Activated CD8-positive, alpha-beta memory T cell treated with anti-CD3 and anti-CD28 coated beads, Interleukin-2, amount 50 U/mL, for 24 hours (primary cell): ENCODE data around the gene MTCL1.

Experiments
- DNase-seq: peaks from one replicate; pipeline ENCODE4 v3.0.0-alpha.2; 2020; ENCODE audit errors: extremely low read depth

The MTCL1 gene

DNA sequence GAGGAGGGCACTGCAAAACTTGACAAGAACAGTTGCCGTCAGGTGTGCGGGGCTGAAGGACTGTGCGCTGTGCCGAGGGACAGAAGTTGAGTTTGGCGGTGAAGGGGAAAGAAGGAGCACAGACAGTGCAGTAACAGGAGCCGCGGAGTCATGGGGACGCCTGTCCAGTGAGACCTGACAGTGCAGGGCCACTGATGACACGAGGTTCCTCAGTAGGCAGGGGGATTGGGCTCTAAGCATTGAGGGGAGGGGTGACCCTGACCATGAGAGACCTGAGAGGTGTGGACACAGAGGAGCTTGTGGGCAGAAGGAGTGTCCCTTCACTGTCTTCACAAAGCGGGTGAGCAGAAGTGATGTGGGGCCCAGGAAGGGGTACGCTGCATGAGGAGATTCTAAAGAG lies 104.8 kb downstream of the MTCL1 start:
- DNase-seq: no peak

DNA sequence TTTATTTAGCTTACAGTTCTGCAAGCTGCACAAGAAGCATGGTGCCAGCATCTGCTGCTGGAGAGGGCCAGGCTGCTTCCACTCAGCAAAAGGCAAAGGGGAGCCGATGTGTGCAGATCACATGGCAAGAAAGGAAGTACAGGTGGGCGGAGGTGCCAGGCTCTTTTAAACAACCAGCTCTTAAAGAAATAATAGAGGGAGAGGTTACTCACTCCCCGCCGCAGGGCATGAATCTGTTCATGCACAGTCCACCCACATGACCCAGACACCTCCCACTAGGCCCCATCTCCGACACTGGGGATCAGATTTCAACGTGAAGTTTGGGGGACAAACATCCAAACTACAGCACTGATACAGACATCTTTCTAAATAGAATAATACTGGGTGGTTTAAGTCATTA lies 105.8 kb downstream of the MTCL1 start:
- no peak for DNase-seq

DNA sequence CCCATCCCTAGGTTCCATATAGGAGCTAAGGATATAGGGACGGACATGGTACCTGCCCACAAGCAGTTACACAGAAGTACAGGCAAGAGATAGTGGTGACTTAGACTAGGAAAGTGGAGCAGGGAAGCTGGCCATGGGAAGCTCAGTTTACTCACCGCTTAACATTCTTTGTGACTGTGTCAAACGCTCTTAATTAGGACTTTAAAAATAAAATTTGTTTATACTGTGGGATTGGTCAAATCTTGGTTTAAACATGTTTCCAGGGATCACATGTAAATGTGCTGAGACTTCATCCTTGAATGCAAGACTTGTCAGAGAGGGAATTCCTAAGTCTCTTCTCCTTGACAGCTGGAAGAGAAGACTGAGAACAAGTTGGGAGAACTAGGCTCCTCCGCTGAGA lies 107.3 kb downstream of the MTCL1 start:
- no peak for DNase-seq

DNA sequence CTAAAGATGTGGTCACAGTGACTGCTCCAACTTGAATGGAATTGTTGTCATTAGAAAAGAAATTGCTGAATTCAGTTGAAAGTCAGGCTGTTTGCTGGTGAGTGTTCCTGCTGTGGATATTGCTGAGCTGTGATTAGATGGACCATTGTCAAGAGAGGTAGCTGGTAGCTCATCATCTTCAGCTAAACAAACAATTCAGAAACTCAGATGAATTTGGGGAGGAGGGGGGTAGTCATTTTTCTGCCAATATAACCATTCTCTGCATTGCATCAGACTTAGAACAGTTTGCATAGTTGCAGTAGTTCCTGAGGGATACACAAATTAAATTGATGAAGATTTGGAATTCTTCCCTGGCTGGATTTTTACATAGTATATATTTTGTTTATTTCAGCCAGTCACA lies 108.3 kb downstream of the MTCL1 start:
- DNase-seq: no peak

DNA sequence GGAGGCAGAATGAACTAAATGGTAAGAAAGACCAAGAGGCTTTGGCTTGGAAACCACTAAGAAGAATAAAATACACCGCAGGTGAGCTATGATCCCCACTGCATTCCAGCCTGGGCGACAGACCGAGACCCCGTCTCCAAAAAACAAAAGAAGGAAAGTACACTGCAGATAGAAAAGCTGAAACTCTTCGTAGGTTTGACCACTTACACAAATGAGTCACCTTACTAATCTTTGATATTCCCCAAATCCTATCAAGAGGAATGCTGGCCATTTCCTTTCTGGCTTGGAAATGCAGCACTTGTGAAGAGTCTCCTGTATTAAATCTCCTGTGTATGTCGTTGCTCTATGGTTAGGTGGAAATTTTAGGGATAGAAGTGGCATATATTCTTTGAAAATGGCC lies 108.8 kb downstream of the MTCL1 start:
- DNase-seq: no peak

DNA sequence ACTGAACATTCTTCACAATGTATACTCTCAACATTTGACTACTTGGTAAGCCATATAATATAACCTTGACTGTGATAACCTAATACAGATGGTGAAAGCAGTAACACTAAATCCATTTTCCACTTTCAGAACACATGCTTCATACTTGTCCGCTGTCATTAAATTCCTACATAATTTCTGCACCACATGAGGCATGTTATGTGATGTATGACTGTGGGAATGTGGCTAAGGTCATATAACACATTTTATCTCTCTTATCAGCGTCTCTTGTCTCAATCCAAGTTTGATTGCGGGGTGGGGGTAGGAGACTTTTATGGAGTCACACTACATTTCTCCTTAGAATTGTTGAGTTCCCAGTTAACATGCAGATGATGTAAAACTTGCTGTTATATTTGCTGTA lies 110.9 kb downstream of the MTCL1 start:
- no peak for DNase-seq

DNA sequence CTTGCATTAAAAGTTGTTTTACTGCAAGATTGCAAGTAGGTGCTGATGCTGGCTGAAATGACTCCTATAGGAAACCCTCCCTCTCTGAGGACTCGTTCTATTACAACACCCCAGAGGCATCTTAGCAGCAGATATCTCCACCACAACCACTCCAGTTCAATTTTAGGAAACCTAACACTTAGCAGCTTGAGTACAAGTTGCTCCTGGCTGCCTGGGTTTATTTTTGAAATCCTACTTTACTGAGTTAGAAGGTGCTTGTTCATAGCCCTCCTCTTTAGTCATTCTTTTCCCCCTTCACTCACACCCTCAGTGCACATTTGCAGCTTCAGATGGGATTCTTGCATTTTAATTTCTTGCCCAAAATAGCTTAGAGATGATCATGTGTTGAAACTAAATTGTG lies 111.5 kb downstream of the MTCL1 start:
- DNase-seq: no peak

DNA sequence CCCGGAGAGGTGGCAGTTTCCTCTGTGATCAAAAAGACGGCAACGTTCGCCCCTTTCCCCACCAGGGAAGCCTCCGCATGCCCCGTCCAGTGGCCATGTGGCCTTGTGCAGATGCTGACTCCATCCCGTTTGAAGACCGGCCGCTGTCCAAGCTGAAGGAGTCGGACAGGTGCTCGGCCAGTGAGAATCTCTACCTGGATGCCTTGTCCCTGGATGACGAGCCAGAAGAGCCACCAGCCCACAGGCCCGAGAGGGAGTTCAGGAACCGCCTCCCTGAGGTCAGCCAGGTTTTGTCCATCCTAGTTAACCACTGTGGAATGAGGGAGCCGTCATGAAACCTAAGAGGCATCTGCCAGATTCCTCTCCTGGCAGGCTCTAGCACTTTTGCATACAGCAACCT lies 113.6 kb downstream of the MTCL1 start:
- DNase-seq: no peak

DNA sequence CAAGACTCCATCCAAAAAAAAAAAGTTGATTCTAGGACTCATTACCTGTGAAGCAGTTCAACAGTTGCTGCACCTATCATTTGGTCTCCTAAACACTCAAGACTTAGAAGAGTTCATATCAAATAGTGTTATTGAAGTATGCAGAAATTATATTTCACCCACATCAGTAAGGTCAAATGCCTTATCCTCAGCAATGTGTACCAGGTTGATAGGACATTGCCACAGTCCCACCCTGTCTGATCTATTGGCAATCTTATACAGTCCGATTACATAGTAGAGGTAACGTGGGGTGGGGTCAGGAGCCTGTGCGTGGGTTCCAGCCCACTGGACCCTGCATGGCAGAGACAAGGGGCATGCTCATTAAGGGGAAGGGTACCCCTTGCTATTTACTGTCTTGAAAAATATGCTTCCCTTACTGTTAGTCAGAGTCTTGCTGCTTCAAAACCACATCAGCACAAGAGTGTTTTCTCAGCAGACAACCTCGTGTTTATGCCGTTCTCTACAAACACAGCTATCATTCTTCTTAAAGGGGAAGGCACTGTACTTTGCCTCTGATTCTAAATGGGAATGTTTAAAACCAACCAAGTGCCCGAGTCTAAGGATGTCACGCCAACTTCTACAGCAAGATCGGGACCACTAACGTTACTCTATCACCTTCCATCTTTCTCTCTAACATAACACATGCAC lies 115.2 kb downstream of the MTCL1 start:
- DNase-seq: no peak

DNA sequence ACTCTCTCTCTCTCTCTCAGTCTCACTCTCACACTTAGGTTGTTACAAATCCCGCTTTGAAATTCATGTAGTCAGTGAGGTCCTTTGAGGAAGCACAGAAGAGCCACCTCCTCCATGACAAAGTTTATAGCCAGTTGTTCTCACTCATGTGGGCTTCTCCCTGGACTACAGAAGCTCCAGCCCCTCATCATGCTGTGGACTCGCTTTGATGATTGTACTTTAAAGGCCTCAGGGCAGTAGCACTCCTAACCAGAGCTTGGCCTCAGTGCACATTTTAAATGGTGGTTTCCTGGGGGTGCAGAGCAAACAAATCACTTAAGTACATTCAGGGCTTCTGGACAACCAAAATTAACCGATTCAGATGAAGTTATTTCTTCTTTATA lies 115.7 kb downstream of the MTCL1 start:
- DNase-seq: no peak

DNA sequence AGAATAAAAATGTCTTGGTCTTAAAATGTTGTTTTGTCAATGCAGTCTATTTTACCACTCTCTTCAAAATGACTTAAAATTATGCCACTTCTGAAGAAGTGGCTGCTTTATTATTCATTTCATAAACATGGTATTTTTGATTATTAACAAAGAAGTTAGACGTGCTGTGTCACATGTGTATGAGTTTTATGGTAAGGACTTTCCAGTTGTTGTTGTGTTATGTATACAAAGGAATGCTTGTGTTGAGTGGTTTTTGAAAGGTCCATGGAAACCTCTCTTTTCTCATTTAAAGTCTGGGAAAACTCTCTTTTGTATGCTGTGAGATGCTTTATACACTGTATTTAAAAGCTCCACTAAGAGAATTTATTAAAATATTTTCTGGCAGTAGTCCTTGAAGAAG lies 116.2 kb downstream of the MTCL1 start:
- DNase-seq: no peak

DNA sequence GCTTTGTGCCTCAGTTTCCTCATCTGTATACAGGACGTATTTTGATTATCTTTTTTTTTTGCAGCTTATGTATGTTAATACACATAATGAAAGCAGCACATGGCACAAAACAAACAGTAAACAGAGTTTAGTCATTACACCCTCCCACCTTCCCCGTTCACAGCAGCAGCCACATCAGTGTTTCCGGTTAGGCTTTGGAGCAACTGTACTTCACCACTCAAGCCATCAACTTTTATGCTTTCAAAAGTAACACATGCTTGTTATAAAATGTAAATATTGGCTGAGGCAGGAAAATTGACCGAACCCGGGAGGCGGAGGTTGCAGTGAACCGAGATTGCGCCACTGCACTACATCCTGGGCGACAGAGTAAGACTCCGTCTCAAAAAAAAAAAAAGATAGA lies 117.3 kb downstream of the MTCL1 start:
- DNase-seq: no peak

DNA sequence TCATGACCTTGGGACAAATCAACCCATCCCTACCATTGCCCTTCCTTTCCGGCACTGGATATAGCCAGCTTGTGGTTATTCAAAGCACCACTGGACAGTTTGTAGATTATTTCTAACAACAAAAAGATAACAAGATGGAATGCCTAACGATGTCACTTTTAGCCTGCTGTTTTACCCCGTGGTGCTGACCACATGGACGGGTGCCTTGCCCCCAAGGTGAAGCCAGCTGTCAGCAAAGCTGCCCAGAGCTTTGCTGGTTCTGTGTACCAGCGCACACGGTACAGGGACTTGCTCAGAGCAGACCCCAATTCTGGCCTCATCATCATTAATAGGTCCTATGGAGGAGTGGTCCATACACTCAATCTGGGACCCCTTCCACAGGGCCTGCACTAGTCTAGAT lies 118.2 kb downstream of the MTCL1 start:
- no peak for DNase-seq

DNA sequence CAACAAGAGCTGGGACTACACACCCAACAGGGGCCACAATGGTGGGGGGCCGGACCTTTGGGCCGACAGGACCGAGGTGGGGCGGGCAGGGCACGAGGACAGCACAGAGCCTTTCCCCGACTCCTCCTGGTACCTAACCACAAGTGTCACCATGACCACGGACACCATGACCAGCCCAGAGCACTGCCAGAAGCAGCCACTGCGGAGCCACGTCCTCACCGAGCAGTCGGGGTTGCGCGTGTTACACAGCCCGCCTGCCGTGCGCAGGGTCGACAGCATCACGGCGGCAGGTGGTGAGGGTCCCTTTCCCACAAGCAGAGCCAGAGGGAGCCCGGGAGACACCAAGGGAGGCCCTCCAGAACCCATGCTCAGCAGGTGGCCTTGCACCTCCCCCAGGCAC lies 119.5 kb downstream of the MTCL1 start:
- DNase-seq: no peak

DNA sequence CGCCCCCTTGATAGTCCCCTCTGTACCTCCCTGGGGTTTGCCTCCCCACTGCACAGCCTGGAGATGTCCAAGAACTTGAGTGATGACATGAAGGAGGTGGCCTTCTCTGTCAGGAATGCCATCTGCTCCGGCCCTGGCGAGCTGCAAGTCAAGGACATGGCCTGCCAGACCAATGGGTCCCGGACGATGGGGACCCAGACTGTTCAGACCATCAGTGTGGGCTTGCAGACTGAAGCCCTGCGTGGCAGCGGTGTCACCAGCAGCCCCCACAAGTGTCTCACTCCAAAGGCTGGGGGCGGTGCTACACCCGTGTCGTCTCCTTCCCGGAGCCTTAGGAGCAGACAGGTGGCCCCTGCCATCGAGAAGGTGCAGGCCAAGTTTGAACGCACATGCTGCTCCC lies 119.9 kb downstream of the MTCL1 start:
- DNase-seq: no peak

DNA sequence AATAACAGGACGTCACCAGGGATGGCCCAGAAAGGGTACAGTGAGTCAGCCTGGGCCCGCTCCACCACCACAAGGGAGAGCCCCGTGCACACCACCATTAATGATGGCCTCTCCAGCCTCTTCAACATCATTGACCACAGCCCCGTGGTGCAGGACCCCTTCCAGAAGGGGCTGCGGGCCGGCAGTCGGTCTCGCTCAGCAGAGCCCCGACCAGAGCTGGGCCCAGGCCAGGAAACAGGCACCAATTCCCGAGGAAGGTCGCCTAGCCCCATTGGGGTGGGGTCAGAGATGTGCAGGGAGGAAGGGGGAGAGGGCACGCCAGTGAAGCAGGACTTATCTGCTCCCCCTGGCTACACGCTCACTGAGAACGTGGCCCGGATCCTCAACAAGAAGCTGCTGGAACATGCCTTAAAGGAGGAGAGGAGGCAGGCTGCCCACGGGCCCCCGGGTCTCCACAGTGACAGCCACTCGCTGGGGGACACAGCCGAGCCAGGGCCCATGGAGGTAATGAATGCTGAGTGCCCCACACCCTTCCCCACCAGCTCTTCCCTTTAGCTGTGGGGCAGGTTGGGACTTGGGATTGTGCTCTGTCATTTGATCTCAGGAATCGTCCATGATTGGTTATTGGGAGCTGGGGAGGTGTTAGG lies 120.5 kb downstream of the MTCL1 start:
- DNase-seq: no peak

DNA sequence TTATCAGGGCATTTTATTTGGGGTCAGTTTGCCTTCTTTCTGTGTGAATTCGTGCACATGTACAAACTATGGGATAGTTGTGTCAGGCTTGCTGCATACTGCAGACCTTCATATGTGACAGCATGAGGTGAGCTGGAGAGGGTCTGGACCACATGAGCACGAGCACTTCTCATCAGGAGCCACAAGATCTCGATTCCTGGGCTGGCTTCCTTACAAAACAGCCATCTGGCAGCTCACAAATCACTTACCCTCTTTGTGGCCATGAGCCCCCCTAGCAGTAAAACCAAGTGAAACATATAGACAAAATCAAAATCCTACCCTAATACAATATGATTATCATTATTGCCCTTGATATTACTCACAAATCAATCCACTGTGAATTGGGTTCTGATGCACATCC lies 121.2 kb downstream of the MTCL1 start:
- no peak for DNase-seq

DNA sequence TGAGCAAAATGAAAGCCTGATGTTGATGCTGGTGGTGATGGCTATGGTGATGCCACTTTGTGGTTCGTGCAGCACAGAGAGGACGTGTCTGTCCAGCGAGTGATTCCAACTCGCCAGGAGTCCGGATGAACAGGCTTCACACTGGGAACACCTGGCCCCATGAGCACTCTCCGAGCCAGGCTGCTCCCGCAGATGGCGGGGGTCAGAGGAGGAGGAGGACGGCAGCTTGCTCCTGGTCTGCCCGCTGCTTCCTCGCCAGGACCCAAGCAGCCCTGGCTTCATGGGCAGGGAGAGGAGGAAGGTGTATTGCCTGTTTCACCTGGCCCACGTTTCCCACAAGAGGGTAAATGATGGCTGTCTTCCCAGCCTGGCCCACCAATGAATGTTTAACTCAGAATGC lies 121.6 kb downstream of the MTCL1 start:
- DNase-seq: no peak

DNA sequence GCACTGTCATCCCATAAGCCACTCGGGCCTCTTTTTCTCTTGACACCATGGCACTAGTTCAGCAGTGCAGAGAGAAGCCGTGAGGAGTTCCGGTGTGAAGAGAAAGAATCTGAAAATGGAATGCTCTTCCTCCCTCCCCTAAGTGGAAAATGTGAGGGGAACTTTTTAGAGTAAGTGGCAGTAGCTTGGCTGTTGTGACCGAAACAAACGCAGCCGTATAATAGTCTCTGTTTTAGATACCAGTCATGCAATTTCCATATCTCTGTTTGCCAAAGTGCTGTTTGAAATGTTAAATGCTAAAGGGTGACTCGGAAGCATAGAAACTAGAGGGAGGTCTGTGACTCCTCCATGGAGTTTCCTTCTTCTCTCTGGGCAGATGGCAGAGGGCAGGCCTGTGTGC lies 122.9 kb downstream of the MTCL1 start:
- no peak for DNase-seq

DNA sequence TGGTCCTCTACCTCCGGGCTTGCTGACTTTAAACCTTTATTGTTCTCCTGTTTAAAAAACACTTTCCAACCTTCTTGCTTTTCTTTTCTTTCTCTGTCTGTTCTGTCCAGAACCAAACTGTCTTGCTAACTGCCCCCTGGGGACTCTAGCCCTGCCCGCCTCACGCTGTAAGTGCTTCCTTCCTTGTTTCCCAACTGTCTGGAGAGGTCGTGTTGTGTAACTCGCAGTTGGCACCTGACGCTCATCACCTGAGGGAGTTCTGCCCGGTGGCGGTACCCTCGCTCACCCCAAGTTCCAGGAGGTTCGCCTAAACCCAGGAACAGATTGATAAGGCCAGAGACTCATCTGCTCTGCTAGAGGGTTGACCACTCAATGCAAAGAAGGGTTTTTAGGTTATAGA lies 123.4 kb downstream of the MTCL1 start:
- no peak for DNase-seq

DNA sequence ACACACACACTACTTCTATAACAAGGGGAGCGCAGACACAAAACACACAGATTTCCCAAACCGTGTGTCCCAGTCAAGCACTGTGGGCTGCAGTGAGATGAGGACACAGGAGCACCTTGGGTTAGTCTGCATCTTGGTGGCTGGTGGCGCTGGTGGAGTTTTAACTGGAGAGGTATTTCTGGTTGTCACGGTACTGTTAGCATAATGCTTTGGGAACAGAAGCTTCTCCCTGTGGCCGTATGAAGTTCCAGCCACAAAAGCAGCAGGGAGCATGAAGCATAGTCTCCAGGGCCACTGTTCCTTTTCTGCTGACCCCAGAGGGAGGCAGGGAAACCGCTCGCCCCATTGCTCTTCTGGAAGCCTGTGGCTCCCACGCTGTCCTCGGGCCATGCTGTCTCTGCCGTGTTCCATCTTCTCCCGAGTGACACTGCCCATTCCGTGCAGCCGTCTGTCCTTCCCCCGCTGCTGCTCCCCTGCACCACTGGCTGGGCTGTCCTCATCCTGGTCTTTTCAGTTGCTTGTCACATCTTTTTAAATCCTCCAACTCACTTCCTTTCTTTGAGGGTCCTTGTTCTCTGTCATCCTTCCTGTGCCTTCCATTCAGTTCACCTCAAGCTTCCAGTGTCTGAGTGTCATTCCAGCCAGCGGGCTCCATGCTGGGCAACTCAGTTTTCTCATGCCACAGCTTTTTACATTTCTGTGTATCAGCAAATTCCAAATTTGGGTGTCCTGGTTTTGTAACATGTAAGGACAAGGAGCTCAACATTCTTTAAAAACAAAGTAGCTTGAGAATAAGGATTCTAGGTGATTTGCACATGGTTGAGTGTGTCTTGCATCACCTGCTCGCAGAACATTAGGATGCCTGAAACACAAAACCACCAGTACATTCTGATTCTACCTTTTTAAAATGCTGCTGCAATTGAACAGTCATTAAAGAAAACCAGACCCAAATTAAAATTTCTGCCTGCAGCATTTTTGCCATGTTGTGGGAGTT lies 125.0 kb downstream of the MTCL1 start:
- no peak for DNase-seq

DNA sequence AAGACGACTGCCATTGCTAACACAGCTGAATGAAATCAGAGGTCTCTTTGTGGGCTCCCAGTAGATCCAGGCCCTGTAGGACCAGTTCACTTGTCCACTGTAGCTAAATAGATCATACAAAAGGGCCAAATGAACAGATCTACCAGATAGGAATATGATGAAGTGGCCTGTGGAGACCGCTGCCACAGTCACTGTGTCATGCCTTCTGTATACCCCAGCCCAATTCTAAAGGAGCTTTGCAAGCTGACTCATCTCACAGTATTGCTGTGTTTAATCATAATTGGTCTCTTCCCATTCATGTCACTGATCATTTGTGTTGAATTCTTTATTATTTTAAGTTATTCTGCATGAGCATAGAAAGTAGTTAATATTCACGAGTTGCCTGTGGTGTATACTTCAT lies 125.8 kb downstream of the MTCL1 start:
- no peak for DNase-seq

DNA sequence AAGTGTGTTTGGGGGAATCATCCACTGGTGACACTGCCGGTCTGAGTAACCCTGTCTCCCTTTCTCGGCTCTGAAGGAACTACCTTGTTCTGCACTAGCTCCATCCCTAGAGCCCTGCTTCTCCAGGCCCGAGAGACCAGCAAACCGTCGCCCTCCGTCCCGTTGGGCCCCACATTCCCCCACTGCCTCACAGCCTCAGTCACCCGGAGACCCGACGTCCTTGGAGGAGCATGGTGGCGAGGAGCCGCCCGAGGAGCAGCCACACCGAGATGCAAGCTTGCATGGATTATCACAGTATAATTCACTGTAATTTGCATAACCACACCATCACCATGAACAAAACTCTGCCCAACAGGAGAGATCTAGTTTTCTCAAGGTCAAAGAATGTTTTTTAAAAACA lies 126.2 kb downstream of the MTCL1 start:
- DNase-seq: no peak
